HCT116 (cell line): ENCODE measurements around the gene OR2T29.
"Not testable (repeated sequence)": the region's sequence is repeated elsewhere in the genome, so short reads cannot be mapped to it uniquely, and the experiment has no call there.

Experiments
- CTCF ChIP-seq, 3 experiments: fragments of 200-600 bp in 1 of 3; sonication (generic) in 1 of 3; IDR thresholded peaks in 2 of 3; conservative IDR thresholded peaks in 1 of 3; 2 replicates each; pipeline ENCODE4 v1.5.1; 2012 to 2017; ENCODE audit warnings: low read depth in 2 of 3, low read length in 2 of 3, antibody characterized with exemption in 1 of 3, borderline replicate concordance in 1 of 3, control low read depth in 1 of 3, mild to moderate bottlenecking in 1 of 3, mixed read lengths in 1 of 3, mixed run types in 1 of 3, moderate library complexity in 1 of 3; ENCODE audit not compliant: insufficient read depth in 1 of 3
- EZH2 ChIP-seq: fragments of 200-600 bp; sonication (generic); IDR thresholded peaks from 2 replicates; pipeline ENCODE4 v1.6.1; 2017; ENCODE audit warnings: antibody characterized with exemption, mixed run types
- POLR2A ChIP-seq: IDR thresholded peaks from 2 replicates; pipeline ENCODE4 v1.7.0; 2011; ENCODE audit warnings: borderline replicate concordance; ENCODE audit not compliant: insufficient read depth, insufficient read length; ENCODE audit errors: extremely low read depth
- SP1 ChIP-seq: IDR thresholded peaks from 2 replicates; pipeline ENCODE4 v1.6.1; 2012; ENCODE audit warnings: low read depth

GRCh38 chr1:248547383-248547782 is 15.2 kb downstream of the OR2T29 start:
- TF ChIP-seq CTCF (IDR thresholded peaks at IDR 0.05 in 2 of 3, conservative IDR thresholded peaks at IDR 0.05 in 1 of 3; ENCODE audit: borderline replicate concordance in 1 of 3, insufficient read depth in 1 of 3, low read depth in 2 of 3, low read length in 2 of 3); POLR2A; EZH2; SP1: not testable (repeated sequence)
